ENCODE results near the gene CAMK2G.

- TF ChIP-seq ZFP30 (CRISPR knock-in tag; IDR thresholded peaks at IDR 0.05) = no peak
- no peak for TF ChIP-seq TCF4 (CRISPR knock-in tag; IDR thresholded peaks at IDR 0.05; ENCODE audit: borderline replicate concordance)
- TF ChIP-seq PPARA (CRISPR knock-in tag; IDR thresholded peaks at IDR 0.05; ENCODE audit: borderline replicate concordance) = no peak
- TF ChIP-seq SNAI2 (CRISPR knock-in tag; IDR thresholded peaks at IDR 0.05) = no peak
These were observed 56.0 kb downstream of the CAMK2G start for GRCh38 chr10:73818402-73818801.
